HCT116 (cell line): Measurements from ENCODE around the gene ACOT7. TPM values are rescaled to one million over a fixed set of nuclear protein-coding genes. Genes with fewer than 3 reads are reported as not detected.

ENCODE experiments used
- ATAC-seq: fragments of 200-7000 bp; cut with Tn5 transposase; 2 replicates; pipeline ENCODE4 v1.9.1; 2020; ENCODE audit warnings: mild to moderate bottlenecking, moderate library complexity
- BruUV-seq: library from RNA; stranded (reverse); fragments of 400-500 nt; replicated peaks from 2 replicates; lab custom pipeline; 2021; lab: Mats Ljungman, UMichigan
- CTCF ChIA-PET: fragments of 300-600 bp; sonication (Branson Sonifier 250); formaldehyde crosslinking; loops from one replicate; lab custom pipeline; 2021; ENCODE audit warnings: antibody characterized with exemption; lab: Charles Lee
- POLR2A ChIA-PET: fragments of 300-600, 350-600 bp; sonication (Branson Sonifier 250); formaldehyde crosslinking; loops from one replicate; lab custom pipeline; 2021; ENCODE audit warnings: antibody characterized with exemption; lab: Charles Lee
- RAD21 ChIA-PET, 2 experiments: fragments of 300-600 bp; sonication (Branson Sonifier 250); formaldehyde crosslinking; loops; one replicate each; lab custom pipeline; 2023; ENCODE audit warnings: low total read pairs in 2 of 2; ENCODE audit not compliant: uncharacterized antibody in 2 of 2, unreplicated experiment in 2 of 2, low non-redundant PET in 1 of 2; lab: Charles Lee
- DNase-seq: peaks from one replicate; pipeline ENCODE4 v3.0.0-alpha.2; 2010; ENCODE audit warnings: low read depth, low spot score
- H2AFZ ChIP-seq: fragments of 200-600 bp; shearing (Covaris generic), sonication (generic); 2 replicates; pipeline ENCODE4 v1.6.1; 2017; ENCODE audit warnings: low read depth, mixed run types, mixed read lengths, antibody characterized with exemption, low read length; ENCODE audit not compliant: poor library complexity, severe bottlenecking
- H3K27ac ChIP-seq: 2 replicates; pipeline ENCODE4 v1.5.1; 2012; ENCODE audit warnings: low read depth, low read length
- H3K27me3 ChIP-seq: fragments of 200-600 bp; sonication (generic); 2 replicates; pipeline ENCODE4 v1.6.1; 2016; ENCODE audit warnings: mixed run types, low read length, mixed read lengths; ENCODE audit not compliant: insufficient read depth
- H3K36me3 ChIP-seq, 2 experiments: fragments of 200-500 bp in 1 of 2; fragments of 200-600 bp in 1 of 2; sonication (Bioruptor generic) in 1 of 2; sonication (generic) in 1 of 2; 2 replicates each; pipeline versions ENCODE4 v1.5.1 to v1.6.1; 2014 to 2016; ENCODE audit warnings: low read length in 2 of 2, inconsistent platforms in 1 of 2, mixed read lengths in 1 of 2, mixed run types in 1 of 2; ENCODE audit not compliant: insufficient read depth in 2 of 2, control insufficient read depth in 1 of 2
- H3K4me1 ChIP-seq, 2 experiments: fragments of 200-600 bp in 1 of 2; sonication (generic) in 1 of 2; 2 replicates each; pipeline versions ENCODE4 v1.5.1 to v1.6.1; 2012 to 2017; ENCODE audit warnings: low read length in 2 of 2, inconsistent platforms in 1 of 2, mild to moderate bottlenecking in 1 of 2, mixed read lengths in 1 of 2, mixed run types in 1 of 2, moderate library complexity in 1 of 2; ENCODE audit not compliant: insufficient read depth in 2 of 2, control insufficient read depth in 1 of 2
- H3K4me2 ChIP-seq: fragments of 200-600 bp; sonication (generic); 2 replicates; pipeline ENCODE4 v1.6.1; 2017; ENCODE audit warnings: mixed run types, low read length, mixed read lengths
- H3K4me3 ChIP-seq, 2 experiments: fragments of 200-600 bp in 1 of 2; sonication (generic) in 1 of 2; replicated peaks in 1 of 2; 2 replicates each; pipeline ENCODE4 v1.5.1; 2011 to 2016; ENCODE audit warnings: low read length in 2 of 2, control low read depth in 1 of 2, low read depth in 1 of 2, mild to moderate bottlenecking in 1 of 2, mixed read lengths in 1 of 2, mixed run types in 1 of 2
- H3K79me2 ChIP-seq: fragments of 200-600 bp; sonication (generic); 2 replicates; pipeline ENCODE4 v1.6.1; 2017; ENCODE audit warnings: mild to moderate bottlenecking, mixed run types, low read length, moderate library complexity, mixed read lengths; ENCODE audit not compliant: insufficient read depth
- H3K9ac ChIP-seq: fragments of 200-600 bp; sonication (generic); 2 replicates; pipeline ENCODE4 v1.6.1; 2016; ENCODE audit warnings: low read length, mixed read lengths
- H3K9me2 ChIP-seq: fragments of 200-600 bp; sonication (generic), shearing (Covaris generic); 2 replicates; pipeline ENCODE4 v1.6.1; 2017; ENCODE audit warnings: mixed run types, mild to moderate bottlenecking, moderate library complexity; ENCODE audit not compliant: insufficient read depth
- H3K9me3 ChIP-seq, 2 experiments: fragments of 200-500 bp in 1 of 2; fragments of 200-600 bp in 1 of 2; sonication (Bioruptor generic) in 1 of 2; sonication (generic) in 1 of 2; 2 replicates each; pipeline ENCODE4 v1.6.1; 2014 to 2017; ENCODE audit warnings: low read length in 2 of 2, mixed read lengths in 2 of 2, inconsistent platforms in 1 of 2, low read depth in 1 of 2, mild to moderate bottlenecking in 1 of 2, mixed run types in 1 of 2, moderate library complexity in 1 of 2; ENCODE audit not compliant: control insufficient read depth in 1 of 2, insufficient read depth in 1 of 2
- H4K20me1 ChIP-seq: fragments of 200-600 bp; sonication (generic), shearing (Covaris generic); 2 replicates; pipeline ENCODE4 v1.6.1; 2017; ENCODE audit warnings: mixed run types, mild to moderate bottlenecking, moderate library complexity; ENCODE audit not compliant: insufficient read depth
- CBX3 ChIP-seq: IDR thresholded peaks from 2 replicates; pipeline ENCODE4 v1.6.1; 2012; ENCODE audit warnings: low read depth
- CEBPB ChIP-seq: IDR thresholded peaks from 2 replicates; pipeline ENCODE4 v1.6.1; 2012; ENCODE audit warnings: low read depth
- EGR1 ChIP-seq: IDR thresholded peaks from 2 replicates; pipeline ENCODE4 v1.6.1; 2012; ENCODE audit warnings: low read depth
- ELF1 ChIP-seq: IDR thresholded peaks from 2 replicates; pipeline ENCODE4 v1.6.1; 2012; ENCODE audit warnings: low read depth, borderline replicate concordance
- EZH2phosphoT487 ChIP-seq: fragments of 200-600 bp; IDR thresholded peaks from 2 replicates; pipeline ENCODE4 v1.6.1; 2018; ENCODE audit warnings: antibody characterized with exemption, borderline replicate concordance
- JUND ChIP-seq: IDR thresholded peaks from 2 replicates; pipeline ENCODE4 v1.6.1; 2012
- POLR2A ChIP-seq: IDR thresholded peaks from 2 replicates; pipeline ENCODE4 v1.7.0; 2011; ENCODE audit warnings: borderline replicate concordance; ENCODE audit not compliant: insufficient read depth, insufficient read length; ENCODE audit errors: extremely low read depth
- POLR2AphosphoS5 ChIP-seq: IDR thresholded peaks from 2 replicates; pipeline ENCODE4 v1.6.1; 2011; ENCODE audit warnings: mild to moderate bottlenecking, low read depth, low read length, moderate library complexity
- RAD21 ChIP-seq: IDR thresholded peaks from 2 replicates; pipeline ENCODE4 v1.6.1; 2012; ENCODE audit warnings: low read depth, mild to moderate bottlenecking
- SP1 ChIP-seq: IDR thresholded peaks from 2 replicates; pipeline ENCODE4 v1.6.1; 2012; ENCODE audit warnings: low read depth
- SRF ChIP-seq: IDR thresholded peaks from 2 replicates; pipeline ENCODE4 v1.6.1; 2012; ENCODE audit warnings: low read depth
- ZFX ChIP-seq: fragments of 450-650 bp; IDR thresholded peaks from 2 replicates; pipeline ENCODE4 v1.6.1; 2017
- intact Hi-C: fragments of 100-400 bp; cut with micrococcal nuclease; formaldehyde crosslinking; loops from 2 replicates; pipeline ENCODE4 v1.10.0; 2022
- total RNA-seq: library from RNA; stranded (reverse); gene quantifications from one replicate; pipeline ENCODE4 v1.2.1, GENCODE V29; 2021; ENCODE audit not compliant: unreplicated experiment
- TF ChIP-seq, protein P1 (sequence below): IDR thresholded peaks from 2 replicates; pipeline ENCODE4 v1.6.1; 2011; ENCODE audit warnings: mild to moderate bottlenecking, low read length, moderate library complexity; ENCODE audit not compliant: insufficient replicate concordance; ENCODE audit errors: extremely low read depth
- TF ChIP-seq, protein P2 (sequence below): IDR thresholded peaks from 2 replicates; pipeline ENCODE4 v1.6.1; 2012
- TF ChIP-seq, protein P3 (sequence below), 3 experiments: fragments of 200-600 bp in 1 of 3; sonication (generic) in 1 of 3; IDR thresholded peaks in 2 of 3; conservative IDR thresholded peaks in 1 of 3; 2 replicates each; pipeline ENCODE4 v1.5.1; 2012 to 2017; ENCODE audit warnings: low read depth in 2 of 3, low read length in 2 of 3, antibody characterized with exemption in 1 of 3, borderline replicate concordance in 1 of 3, control low read depth in 1 of 3, mild to moderate bottlenecking in 1 of 3, mixed read lengths in 1 of 3, mixed run types in 1 of 3, moderate library complexity in 1 of 3; ENCODE audit not compliant: insufficient read depth in 1 of 3

ACOT7 gene
- total RNA-seq, 1 experiment from 2014 or later = 162 TPM

DNA sequence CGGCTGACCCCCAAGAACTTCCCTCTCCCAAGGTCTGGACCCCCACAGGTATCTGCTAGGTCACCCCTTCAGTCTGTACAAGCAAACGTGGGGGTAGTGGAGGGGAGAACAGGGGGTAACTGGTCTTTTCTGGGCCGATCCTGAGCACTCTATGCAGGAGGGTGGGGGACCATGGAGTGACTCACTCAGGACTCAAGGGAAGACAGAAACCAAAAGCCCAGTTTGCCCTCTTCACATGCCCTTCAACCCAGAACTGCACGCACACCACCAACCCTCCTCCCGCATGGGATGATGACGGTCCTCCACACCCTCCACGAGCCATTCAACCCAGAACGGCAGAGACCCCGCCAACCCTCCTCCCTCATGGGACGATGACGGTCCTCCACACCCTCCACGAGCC lies 79.1 kb downstream of the ACOT7 start:
- BruUV-seq = no TSS peak

More for the DNA sequence above, 79.1 kb downstream of the ACOT7 start:
- no peaks in the 10 kb centered on the region for H3K9me3 ChIP-seq
- H2AFZ ChIP-seq = no peak overlapping the region
- ATAC-seq (no peak), DNase-seq (no peak)
- H3K9me2 ChIP-seq = no peaks in the 10 kb centered on the region
- no peak overlapping the region for H3K9ac ChIP-seq
- no peak overlapping the region for H3K4me2 ChIP-seq
- H3K27ac ChIP-seq = no peak overlapping the region
- ChIA-PET RAD21 (no interaction called here), POLR2A (no interaction called here), CTCF (no interaction called here)
- H3K4me1 ChIP-seq = peaks cover 0 to 9% of the 10 kb centered on the region in 2 experiments; a peak in 2 of 4 replicates
- H3K4me3 ChIP-seq = no peak overlapping the region
- H3K79me2 ChIP-seq = no peaks in the 10 kb centered on the region
- no peaks in the 10 kb centered on the region for H4K20me1 ChIP-seq
- peaks cover 2 to 12% of the 10 kb centered on the region in 2 experiments; a peak in 2 of 4 replicates for H3K36me3 ChIP-seq
- TF ChIP-seq POLR2AphosphoS5 = no peak
- TF ChIP-seq RAD21 = no peak
- TF ChIP-seq, protein P1, sequence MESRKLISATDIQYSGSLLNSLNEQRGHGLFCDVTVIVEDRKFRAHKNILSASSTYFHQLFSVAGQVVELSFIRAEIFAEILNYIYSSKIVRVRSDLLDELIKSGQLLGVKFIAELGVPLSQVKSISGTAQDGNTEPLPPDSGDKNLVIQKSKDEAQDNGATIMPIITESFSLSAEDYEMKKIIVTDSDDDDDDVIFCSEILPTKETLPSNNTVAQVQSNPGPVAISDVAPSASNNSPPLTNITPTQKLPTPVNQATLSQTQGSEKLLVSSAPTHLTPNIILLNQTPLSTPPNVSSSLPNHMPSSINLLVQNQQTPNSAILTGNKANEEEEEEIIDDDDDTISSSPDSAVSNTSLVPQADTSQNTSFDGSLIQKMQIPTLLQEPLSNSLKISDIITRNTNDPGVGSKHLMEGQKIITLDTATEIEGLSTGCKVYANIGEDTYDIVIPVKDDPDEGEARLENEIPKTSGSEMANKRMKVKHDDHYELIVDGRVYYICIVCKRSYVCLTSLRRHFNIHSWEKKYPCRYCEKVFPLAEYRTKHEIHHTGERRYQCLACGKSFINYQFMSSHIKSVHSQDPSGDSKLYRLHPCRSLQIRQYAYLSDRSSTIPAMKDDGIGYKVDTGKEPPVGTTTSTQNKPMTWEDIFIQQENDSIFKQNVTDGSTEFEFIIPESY = no peak
- no peak for TF ChIP-seq CBX3
- no peak for TF ChIP-seq EZH2phosphoT487
- TF ChIP-seq ELF1 = no peak
- TF ChIP-seq CEBPB = no peak
- TF ChIP-seq SP1 = no peak
- no peak for TF ChIP-seq POLR2A
- TF ChIP-seq, protein P2, sequence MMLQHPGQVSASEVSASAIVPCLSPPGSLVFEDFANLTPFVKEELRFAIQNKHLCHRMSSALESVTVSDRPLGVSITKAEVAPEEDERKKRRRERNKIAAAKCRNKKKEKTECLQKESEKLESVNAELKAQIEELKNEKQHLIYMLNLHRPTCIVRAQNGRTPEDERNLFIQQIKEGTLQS = no peak
- TF ChIP-seq, protein P3, sequence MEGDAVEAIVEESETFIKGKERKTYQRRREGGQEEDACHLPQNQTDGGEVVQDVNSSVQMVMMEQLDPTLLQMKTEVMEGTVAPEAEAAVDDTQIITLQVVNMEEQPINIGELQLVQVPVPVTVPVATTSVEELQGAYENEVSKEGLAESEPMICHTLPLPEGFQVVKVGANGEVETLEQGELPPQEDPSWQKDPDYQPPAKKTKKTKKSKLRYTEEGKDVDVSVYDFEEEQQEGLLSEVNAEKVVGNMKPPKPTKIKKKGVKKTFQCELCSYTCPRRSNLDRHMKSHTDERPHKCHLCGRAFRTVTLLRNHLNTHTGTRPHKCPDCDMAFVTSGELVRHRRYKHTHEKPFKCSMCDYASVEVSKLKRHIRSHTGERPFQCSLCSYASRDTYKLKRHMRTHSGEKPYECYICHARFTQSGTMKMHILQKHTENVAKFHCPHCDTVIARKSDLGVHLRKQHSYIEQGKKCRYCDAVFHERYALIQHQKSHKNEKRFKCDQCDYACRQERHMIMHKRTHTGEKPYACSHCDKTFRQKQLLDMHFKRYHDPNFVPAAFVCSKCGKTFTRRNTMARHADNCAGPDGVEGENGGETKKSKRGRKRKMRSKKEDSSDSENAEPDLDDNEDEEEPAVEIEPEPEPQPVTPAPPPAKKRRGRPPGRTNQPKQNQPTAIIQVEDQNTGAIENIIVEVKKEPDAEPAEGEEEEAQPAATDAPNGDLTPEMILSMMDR (IDR thresholded peaks at IDR 0.05 in 2 of 3, conservative IDR thresholded peaks at IDR 0.05 in 1 of 3; ENCODE audit: borderline replicate concordance in 1 of 3, insufficient read depth in 1 of 3, low read depth in 2 of 3, low read length in 2 of 3) = no peak
- TF ChIP-seq SRF = no peak
- no peak for TF ChIP-seq JUND
- TF ChIP-seq ZFX = no peak
- TF ChIP-seq EGR1 = no peak
- intact Hi-C loops = no loop called here
- no peaks in the 10 kb centered on the region for H3K27me3 ChIP-seq
